ENCODE measurements around the gene PPIH.

- TF ChIP-seq CTCF (conservative IDR thresholded peaks at IDR 0.05; ENCODE audit: low read depth, low read length), result no peak
- no peak for TF ChIP-seq EZH2 (IDR thresholded peaks at IDR 0.05; ENCODE audit: borderline replicate concordance, low read depth, low read length, poor library complexity, severe bottlenecking)
Measured at GRCh38 chr1:42689912-42690311, 31.7 kb downstream of the PPIH start.
